ENCODE results near the gene BRMS1L.

- TF ChIP-seq CTCF (conservative IDR thresholded peaks at IDR 0.05; ENCODE audit: low read depth, low read length) (peak; percentile 92), EZH2 (IDR thresholded peaks at IDR 0.05; ENCODE audit: low read length, unreplicated experiment) (no peak), EZH2phosphoT487 (IDR thresholded peaks at IDR 0.05; ENCODE audit: borderline replicate concordance, low read length) (no peak)
These were observed 57.6 kb downstream of the BRMS1L start for GRCh38 chr14:35883677-35884293.

All from PC-3 (cell line).